ENCODE measurements around the gene SMYD2.

The SMYD2 gene, protein sequence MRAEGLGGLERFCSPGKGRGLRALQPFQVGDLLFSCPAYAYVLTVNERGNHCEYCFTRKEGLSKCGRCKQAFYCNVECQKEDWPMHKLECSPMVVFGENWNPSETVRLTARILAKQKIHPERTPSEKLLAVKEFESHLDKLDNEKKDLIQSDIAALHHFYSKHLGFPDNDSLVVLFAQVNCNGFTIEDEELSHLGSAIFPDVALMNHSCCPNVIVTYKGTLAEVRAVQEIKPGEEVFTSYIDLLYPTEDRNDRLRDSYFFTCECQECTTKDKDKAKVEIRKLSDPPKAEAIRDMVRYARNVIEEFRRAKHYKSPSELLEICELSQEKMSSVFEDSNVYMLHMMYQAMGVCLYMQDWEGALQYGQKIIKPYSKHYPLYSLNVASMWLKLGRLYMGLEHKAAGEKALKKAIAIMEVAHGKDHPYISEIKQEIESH

DNA sequence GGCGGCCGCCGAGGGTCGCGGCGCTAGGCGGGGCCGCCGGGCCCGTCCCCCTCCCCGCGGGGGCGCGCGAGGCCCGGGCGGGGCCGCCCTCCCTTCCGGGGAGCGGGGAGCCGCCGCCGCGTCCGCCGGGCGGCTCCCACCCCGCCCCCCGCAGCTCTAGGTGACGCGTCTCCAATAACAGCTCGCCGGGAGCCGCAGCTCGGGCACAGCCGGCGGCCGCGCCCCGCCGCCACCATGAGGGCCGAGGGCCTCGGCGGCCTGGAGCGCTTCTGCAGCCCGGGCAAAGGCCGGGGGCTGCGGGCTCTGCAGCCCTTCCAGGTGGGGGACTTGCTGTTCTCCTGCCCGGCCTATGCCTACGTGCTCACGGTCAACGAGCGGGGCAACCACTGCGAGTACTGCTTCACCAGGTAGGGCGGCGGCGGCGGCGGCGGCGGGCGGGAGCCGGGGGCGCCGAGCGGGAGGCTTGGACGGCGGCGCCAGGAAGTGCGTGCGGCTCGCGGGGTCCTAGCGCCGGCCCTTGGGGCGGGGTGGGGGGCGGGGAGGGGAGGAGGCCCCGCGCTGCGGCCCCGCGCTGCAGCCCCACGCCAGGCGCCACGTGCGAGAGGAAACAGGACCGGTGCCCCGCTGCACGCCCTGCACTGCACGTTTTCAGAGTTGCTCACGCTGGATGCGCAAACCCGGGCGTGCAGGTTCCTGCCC is at the start of gene SMYD2:
TSS of gene SMYD2 (plus strand) at position 139 of the 699 bp plus-strand sequence. CDS start at position 235, 96 bp downstream.
- DNase-seq (ENCODE audit: low read depth): peak; percentile 23

DNA sequence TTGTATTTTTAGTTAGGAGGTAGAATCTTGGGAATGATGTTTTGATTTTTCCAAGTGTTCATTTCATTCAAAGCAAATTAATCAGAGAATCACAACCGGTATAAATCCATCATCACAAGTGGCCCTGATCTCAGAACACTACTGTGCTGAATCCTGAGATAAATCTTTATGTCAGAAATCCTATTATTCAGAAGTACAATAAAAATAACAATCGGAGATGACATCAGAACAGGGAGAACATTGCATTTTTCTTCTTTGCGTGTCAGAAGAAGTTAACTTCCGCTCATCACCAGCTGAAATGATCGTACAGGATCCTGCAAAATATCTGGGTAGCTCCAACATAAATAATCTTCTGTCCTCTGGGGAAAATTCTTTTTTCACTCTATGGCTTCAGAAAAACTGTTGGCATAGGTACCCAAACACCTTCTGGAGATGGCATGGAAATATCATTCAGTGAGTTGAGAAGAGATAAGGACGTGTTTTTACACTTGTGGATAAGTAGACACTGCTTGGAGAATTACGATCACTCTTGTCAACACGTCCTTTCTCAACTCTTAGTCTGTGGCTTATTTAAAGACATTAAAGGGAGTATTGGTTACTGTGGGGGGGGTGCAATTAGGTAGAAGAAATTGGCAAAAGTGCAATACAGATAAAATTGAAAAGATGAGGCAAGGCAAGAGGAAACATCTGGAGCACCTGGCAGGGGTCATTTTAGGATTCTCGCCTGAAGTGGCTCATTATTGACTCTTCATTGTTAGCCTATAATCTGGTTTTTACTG is 46.9 kb upstream of the SMYD2 start:
- DNase-seq (ENCODE audit: low read depth): no peak

DNA sequence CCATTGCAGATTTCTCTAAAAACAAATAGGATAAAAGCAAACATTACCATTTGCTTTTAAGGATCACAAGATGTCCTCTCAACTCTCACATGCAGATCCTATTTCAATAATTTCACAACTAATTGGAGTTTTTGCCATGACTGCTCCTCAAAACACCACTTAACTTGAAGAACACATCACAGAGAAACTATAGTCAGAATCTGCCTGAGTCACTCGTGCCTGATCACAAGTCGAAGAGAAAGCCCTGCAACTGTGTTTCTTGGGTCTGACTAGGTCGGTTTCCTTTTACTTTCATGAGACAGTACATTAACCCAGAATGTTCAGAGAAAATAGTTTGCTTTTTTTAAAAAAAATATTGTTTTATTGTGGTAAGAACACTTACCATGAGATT is 46.3 kb upstream of the SMYD2 start:
- DNase-seq (ENCODE audit: low read depth): no peak

DNA sequence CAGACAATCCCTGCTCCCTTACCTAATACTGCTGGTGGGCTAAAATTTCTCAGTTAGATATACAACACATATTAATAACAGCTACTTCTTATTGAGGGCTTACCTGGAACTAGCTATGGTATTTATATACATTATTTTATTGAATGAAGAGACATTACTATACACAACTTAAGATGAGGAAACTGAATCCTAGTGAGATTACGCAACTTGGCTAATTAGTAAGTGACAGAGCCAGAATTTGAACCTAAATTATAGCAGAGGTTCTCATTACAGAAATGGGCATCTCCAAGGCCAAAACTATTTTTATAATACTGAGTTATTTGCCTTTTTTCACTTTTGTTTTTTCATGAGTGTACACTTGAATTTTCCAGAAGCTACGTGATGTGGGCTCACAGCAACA is 44.5 kb upstream of the SMYD2 start:
- no peak for DNase-seq (ENCODE audit: low read depth)

DNA sequence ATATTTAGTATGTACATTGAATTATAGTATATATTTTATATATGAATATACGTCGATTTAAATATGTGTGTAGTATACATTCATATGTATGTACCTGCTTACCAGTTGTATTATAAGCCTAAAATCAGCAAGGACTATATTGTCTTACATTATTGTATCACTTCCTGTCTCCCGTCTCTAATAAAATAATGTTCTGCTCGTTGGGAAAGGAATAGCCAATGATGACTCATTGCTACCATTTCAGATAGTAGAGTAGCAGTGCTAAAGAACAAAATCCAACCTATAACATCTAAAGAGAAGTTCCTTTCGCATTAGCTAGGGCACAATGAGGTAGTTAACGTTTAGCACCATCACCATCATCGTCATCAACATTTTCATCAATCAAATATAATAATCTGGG is 39.9 kb upstream of the SMYD2 start:
- no peak for DNase-seq (ENCODE audit: low read depth)

DNA sequence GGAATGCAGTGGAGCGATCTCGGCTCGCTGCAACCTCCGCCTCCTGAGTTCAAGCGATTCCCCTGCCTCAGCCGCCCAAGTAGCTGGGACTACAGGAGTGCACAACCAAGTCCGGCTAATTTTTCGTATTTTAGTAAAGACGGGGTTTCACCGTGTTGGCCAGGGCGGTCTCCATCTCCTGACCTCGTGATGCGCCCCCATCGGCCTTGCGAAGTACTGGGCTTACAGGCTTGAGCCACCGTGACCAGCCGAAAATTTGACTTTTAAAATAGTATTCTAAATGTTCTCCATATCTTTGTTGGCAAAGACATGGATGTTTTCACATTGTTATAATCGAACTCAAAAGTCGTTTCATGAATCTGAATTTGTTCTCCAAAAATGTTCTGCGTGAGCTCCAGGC is 36.7 kb upstream of the SMYD2 start:
- no peak for DNase-seq (ENCODE audit: low read depth)

DNA sequence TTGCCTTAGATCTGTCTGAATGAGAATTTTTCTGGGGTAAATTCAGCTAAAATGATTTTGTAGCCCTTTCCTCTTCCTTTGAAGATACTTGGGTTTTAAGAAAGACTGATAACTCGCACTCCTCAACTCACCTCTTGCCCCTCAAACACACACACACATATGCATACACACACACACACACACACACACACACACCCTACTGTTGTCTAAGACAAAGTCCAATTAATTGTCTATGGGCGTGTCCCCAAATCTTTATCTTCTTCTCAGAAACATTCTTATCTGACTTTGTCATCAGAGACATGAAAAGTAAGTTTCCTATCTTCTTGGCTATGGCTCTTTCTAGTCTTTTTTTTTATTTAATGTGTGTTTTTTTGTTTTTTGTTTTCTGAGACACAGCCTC is 36.1 kb upstream of the SMYD2 start:
- DNase-seq (ENCODE audit: low read depth): no peak

DNA sequence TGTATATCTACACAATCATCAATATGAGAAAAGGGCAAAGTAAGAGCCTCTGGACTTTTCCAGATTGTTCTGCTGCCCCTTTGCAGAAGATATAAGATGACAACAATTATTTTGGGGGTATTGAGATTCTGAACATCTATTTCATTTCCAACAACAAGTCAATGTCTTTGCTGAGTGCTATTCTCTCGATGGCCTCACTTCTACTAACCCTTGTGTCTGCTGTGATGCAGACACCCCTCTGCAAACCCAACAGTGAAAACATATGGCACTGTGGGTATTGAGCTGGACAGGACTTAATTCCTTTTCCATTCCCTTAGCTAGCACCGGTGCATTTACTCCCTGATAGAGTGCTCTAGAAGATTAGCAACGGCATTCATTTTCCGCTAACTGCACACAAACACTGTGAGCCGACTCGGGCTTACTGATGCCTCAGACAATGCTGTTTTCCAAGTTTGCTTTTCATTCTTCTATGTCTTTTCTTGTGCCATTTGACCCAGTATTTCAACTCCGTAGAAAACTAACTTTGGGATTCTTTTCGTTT is 33.4 kb upstream of the SMYD2 start:
- no peak for DNase-seq (ENCODE audit: low read depth)

DNA sequence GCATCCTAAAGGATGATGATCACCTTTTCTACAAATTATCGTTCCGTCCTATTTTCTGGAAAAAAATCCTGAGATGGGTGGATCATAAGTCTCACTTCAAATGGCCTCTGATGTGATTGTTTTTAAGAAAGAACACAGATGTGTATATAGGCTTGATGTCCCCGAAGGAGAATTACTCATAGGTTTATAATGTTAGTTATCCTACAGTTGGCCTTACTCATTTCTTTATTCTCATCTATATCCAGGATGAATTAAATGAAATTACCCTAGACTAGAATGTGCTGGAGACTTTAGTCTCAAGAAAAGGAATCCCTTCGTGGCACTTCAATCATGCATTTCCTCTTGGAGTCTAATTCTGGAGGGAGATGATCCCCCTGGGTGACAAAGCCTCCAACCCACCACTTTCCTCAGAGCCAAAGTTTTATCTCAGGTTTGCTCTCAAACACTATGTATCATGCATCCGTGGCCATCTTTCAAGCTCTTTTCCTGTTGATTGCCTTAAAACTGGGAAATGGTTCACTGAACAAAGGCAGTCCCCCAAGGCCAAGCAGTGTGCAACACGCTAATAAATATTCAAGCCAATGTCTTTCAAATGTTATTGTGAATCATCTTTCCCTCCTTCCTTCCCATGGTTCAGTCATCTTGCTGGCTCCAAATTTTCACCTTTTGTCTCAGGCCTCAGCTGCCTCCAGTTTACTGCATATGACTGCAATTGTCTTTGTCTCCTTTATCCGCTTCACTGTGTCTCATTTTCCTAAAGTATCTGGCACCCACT is 32.5 kb upstream of the SMYD2 start:
- DNase-seq (ENCODE audit: low read depth): no peak

DNA sequence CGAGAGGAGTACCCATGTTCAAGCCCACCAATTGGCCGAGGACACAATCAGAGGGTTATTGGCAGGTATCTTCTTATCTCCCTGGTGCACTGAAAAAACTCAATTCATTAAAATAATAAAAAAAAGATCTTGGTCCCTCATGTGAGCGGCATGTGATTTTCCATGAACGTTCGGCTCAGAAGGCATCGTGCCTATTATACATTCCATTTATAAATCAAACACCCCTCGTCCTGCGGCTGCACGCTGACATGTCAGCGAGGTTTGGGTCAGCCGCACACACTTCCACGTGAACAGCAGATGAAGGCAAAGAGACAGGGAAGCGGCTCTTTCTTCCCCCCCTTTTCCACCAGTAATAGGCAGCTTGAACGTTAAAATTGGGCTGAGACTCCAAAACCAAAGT is 31.3 kb upstream of the SMYD2 start:
- no peak for DNase-seq (ENCODE audit: low read depth)

DNA sequence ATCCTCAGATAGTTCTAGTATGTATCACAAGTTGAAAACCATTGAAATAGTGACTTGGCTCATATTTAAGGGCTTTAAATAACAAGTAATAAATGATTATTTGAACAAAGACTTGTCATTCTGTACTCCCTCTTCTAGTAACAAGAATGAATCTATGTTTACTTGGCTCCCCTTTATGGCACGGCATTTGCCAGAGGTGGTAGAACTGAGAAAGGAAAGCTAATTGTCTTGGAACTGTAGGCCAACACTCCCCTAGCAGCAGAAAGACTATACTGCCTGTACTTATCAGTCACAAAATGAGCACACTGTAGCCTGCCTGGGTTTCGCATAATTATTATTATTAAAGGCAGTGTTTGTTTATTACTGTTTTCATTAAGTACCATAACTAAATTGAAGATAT is 29.6 kb upstream of the SMYD2 start:
- DNase-seq (ENCODE audit: low read depth): no peak

DNA sequence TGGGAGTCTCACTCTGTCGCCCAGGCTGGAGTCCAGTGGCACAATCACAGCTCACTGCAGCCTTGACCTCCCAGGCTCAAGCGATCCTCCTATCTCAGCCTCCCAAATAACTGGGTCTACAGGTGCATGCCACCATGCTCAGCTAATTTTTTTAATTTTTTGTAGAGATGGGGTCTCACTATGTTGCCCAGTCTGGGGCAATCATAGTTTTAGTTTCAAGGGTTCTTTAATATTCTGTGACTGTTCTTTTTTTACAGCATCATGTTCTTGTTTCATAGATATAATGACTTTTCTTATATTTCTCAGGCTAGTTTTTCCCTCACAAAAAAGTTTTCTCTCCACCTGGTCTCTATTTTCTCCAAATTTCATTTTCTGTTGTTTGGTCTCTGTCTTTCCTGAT is 25.4 kb upstream of the SMYD2 start:
- DNase-seq (ENCODE audit: low read depth): no peak

DNA sequence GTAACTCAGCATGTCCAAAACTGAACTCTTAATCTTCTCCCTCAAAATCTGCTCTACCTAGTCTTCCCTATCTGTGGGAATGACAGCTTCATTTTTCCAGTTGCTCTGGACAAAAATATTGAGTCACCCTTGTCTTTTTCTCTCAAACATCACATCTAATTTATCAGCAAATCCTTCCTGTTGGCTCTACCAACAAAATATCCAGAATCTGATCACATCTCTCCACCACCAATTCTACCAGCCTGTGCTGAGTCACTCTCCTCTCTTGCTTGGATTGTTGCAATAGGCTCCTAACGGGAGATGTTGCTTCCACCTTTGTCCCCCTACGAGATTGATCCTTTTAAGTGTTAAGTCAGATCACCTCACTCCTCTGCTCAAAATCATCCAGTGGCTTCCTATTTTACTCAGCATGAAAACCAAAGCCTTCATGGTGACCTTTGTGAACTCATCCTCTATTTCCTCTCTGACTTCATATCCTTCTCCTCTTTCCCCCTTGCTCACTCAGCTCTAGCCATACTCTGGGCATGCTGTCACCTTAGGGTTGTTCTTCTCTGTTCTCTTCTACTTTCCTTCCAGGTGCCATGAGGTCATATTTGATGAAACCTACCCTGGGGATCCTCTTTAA is 21.5 kb upstream of the SMYD2 start:
- DNase-seq (ENCODE audit: low read depth): no peak

DNA sequence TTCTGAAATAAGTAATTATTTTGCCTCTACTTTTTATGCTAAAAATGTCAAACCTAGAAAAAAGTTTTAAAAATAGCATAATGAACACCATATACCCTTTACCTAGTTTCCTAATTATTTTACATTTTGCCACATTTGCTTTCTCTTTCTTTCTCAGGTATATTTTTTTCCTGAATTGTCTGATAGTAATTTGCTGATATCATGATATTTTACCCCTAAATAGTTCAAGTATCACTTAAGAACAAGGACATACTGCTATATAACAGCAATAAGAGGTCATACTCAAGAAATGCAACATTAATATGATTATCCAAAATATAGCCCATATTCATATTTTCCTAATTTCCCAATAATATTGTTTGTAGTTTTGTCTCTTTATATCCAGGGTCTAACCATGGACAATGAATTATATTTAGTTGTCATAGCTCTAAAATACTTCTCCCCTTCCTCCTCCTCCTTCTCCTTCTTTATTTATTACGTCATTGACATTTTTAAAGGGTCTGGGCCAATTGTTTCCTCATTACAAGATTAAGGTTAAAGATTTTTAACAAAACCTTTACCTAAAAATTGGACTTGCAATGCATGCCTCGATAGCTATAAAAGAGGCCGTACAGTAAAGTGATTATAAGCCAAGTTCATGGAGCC is 20.3 kb upstream of the SMYD2 start:
- no peak for DNase-seq (ENCODE audit: low read depth)

DNA sequence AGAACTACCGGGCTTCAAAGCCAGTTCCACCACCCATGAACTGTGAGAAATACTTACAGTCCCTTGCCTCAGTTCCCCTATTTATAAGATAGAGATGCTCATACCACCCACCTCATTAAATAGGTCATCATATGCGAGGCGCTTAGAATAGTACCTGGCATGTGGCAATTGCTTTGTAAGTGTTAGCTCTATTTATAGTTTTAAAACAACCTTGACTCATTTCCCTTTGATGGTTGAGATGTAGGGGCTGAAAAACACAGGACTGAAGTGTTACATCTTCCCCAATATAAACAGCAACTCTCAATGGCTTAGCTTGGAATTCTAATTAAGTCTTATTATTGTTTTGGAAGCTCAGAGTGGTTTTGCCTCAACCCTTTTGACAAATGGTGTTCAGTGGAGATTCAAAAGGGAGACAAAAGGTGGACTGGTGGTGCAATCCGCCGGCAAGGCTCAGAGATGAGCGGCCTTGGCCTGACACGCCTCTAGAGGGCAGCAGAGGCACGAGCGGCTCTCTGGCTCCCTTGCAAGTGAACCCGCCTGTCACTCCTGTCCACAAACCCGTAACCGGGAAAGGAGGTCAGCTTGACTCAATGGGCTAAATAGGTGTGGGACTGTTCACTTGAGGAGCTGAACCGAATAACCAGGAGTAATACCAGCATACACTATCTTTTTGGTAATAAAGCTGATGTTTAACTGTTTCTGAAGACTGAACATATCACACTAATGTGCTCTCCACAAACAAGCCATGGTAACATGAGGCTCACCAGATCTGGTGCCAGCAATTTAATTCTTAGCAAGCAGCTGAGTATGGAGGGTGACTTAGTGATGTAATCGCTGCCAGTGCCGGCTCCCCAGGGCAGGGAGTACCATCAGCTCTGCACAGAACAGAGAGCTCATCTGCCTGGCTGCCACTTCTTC is 19.5 kb upstream of the SMYD2 start:
- DNase-seq (ENCODE audit: low read depth): peak; percentile 38

DNA sequence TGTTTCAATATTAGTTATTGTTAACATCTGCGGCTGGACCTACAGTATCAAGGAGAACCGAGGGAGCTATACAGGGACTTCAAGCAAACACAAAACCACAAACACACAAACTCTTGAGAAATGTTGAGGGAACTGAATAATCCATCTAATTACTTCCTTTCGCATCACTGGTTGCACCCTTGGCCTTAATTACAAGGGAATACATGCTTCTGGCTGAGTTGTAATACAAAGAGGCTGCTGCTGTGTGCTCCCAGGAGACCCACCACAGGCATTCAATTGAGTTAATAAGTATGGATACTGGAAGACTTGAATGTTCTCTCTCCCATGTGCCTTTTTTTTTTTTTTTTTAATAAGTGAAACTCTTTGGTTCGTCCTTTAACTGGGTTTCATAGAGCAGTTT is 16.8 kb upstream of the SMYD2 start:
- no peak for DNase-seq (ENCODE audit: low read depth)

DNA sequence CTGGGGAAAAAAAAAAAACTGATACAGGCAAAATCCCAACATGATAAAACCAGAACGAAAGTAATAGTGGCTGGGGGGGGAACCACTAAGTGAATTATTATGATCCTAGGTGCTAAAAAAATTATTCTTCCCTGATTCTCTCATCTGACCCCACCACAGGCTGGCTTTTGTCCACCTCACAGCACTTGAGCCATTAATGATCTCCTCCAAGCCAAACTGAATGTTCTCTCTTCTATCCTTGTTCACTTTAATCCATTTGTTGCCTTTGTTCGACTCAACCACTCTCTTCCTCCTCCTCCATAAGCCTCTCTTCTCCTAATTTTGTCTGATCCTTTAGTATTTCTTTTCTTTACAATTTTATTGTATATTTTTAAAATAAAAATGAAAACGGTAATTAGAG is 16.0 kb upstream of the SMYD2 start:
- no peak for DNase-seq (ENCODE audit: low read depth)

DNA sequence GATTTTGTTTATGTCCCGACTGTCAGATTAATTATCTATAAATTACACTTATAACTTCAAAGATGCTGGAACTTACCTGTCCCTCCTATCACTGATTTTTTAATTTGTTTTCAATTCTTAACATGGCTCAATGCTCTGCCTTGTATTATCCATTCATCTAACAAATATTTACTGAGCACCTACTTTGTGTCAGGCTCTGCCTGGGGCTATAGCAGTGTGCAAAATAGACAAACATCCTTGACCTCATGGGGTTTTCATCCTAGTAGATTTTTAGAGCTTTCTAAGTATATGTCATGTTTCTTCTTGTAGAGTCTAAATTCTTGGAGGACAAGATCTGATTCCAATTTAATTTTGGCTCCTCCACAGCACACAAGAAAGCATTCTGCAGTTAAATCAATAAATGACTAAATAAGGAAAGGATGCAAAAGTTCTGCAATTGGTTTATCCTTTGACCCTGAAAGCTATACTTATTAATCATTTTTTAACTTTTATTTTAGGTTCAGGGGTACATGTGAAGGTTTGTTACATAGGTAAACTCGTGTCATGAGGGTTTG is 10.8 kb upstream of the SMYD2 start:
- DNase-seq (ENCODE audit: low read depth): no peak

DNA sequence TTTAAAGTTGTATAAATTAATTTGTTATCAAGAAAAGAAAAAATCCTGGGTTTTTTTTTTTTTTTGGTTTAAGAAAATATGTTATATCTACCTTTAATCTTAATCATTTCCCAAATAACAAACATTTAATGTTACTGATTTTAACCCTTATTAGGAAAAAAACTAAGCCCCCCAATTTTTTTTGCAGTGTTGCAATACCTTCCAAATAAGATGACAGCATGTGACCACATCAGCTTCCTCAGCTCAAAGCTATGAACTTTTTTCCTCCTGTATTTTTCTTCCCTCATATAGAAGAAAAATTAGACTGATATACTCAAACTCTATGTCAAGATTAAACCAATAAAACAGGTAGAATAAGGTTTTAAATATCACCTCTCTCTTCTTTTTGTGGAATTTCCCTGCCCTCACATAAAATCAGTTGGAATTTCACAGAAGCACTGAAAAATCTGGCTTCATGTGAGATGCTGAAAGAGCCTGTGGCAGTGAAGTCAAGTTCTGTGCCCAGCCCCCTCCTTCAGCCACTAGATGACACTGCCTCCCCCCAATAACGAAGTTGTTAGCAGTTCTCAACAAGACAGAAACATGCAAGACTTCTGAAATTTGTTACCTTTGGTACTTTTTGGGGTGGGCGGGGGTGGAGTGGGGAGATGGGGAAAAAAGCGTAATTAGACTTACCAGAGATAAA is 9.6 kb upstream of the SMYD2 start:
- DNase-seq (ENCODE audit: low read depth): no peak

Measured in GM04504 (cell line).